ENCODE measurements around the gene PCDHA12.
"Not testable (repeated sequence)": the region's sequence is repeated elsewhere in the genome, so short reads cannot be mapped to it uniquely, and the experiment has no call there.

PCDHA12 gene

GRCh38 chr5:140862441-140863295 lies 12.4 kb upstream of the PCDHA12 start:
- DNase-seq, result no peak

- DNase-seq, result no peak
Measured at GRCh38 chr5:140868721-140869554, 6.2 kb upstream of the PCDHA12 start, which contains the start of gene PCDHA11. Gene PCDHA11 (plus strand): TSS chr5:140868957. CDS start chr5:140869104, 147 bp downstream.

GRCh38 chr5:140869555-140869886 lies 5.6 kb upstream of the PCDHA12 start:
- no peak for DNase-seq

GRCh38 chr5:140870221-140871201 lies 4.6 kb upstream of the PCDHA12 start:
- no peak for DNase-seq

- not testable (repeated sequence) for DNase-seq
Measured at GRCh38 chr5:140876541-140877261, 1.6 kb downstream of the PCDHA12 start.

GRCh38 chr5:140877262-140877581 lies 2.1 kb downstream of the PCDHA12 start:
- no peak for DNase-seq

- DNase-seq, result no peak
Measured at GRCh38 chr5:140881889-140882590, 6.9 kb downstream of the PCDHA12 start, which contains the start of gene PCDHA13. Gene PCDHA13 (plus strand): TSS chr5:140882124. CDS start chr5:140882269, 145 bp downstream.

- no peak for DNase-seq
Measured at GRCh38 chr5:140882591-140882899, 7.4 kb downstream of the PCDHA12 start.

- no peak for DNase-seq
Measured at GRCh38 chr5:140883373-140883772, 8.3 kb downstream of the PCDHA12 start.

GRCh38 chr5:140883927-140884697 lies 9.0 kb downstream of the PCDHA12 start:
- no peak for DNase-seq

GRCh38 chr5:140916325-140916724 lies 41.2 kb downstream of the PCDHA12 start:
- DNase-seq, result no peak

GRCh38 chr5:140923601-140924000 lies 48.5 kb downstream of the PCDHA12 start:
- no peak for DNase-seq

GRCh38 chr5:140925806-140926442 lies 50.8 kb downstream of the PCDHA12 start, which contains the start of gene PCDHAC1:
Gene PCDHAC1 (plus strand): TSS chr5:140926299. CDS start chr5:140926893, 594 bp downstream.
- no peak for DNase-seq

- no peak for DNase-seq
Measured at GRCh38 chr5:140926443-140927227, 51.5 kb downstream of the PCDHA12 start.

GRCh38 chr5:140927228-140927573 lies 52.1 kb downstream of the PCDHA12 start:
- DNase-seq, result no peak
